HepG2 (cell line): Measurements from ENCODE around the gene THOC5. TPM values are rescaled to one million over a fixed set of nuclear protein-coding genes. Genes with fewer than 3 reads are reported as not detected.

ENCODE experiments used
- ATAC-seq: fragments of 200-7000 bp; cut with Tn5 transposase; 3 replicates; pipeline ENCODE4 v1.9.1; 2020; ENCODE audit warnings: mild to moderate bottlenecking, moderate library complexity
- BruUV-seq: library from RNA; stranded (reverse); fragments of 400-500 nt; replicated peaks from 2 replicates; lab custom pipeline; 2021; lab: Mats Ljungman, UMichigan
- CTCF ChIA-PET: fragments of 300-600 bp; formaldehyde crosslinking; extraction: SDS; loops from one replicate; lab custom pipeline; 2021; ENCODE audit warnings: low total read pairs, inconsistent platforms, low intra/inter-chr PET ratio; lab: Yijun Ruan, JAX
- POLR2A ChIA-PET: fragments of 350-600 bp; sonication (Branson Sonifier 250); formaldehyde crosslinking; loops from one replicate; lab custom pipeline; 2020; ENCODE audit warnings: antibody characterized with exemption, inconsistent platforms; lab: Yijun Ruan, JAX
- DNase-seq: peaks from one replicate; pipeline ENCODE4 v3.0.0-alpha.2; 2015; ENCODE audit warnings: low spot score
- FAIRE-seq: peaks from 3 replicates; lab custom pipeline; 2011; peaks lifted over from hg19 to GRCh38; lab: Jason Lieb, UNC
- H2AFZ ChIP-seq: one replicate; pipeline ENCODE4 v1.6.1; 2011; ENCODE audit warnings: low read length, inconsistent platforms
- H3K27ac ChIP-seq: fragments of 300-600 bp; 3 replicates; pipeline ENCODE4 v1.8.0; 2011; ENCODE audit warnings: mixed run types, mild to moderate bottlenecking, mixed read lengths, low read length, inconsistent platforms; ENCODE audit not compliant: insufficient read depth; ENCODE audit errors: extremely low read length
- H3K27me3 ChIP-seq, 2 experiments: fragments of 200-600 bp in 1 of 2; 2 replicates in 1 of 2; 3 replicates in 1 of 2; pipeline versions ENCODE4 v1.6.0 to v1.8.0; 2011; ENCODE audit warnings: low read length in 2 of 2, mild to moderate bottlenecking in 2 of 2, moderate library complexity in 2 of 2, inconsistent platforms in 1 of 2; ENCODE audit not compliant: insufficient read depth in 2 of 2, control insufficient read depth in 1 of 2
- H3K36me3 ChIP-seq, 2 experiments: fragments of 200-600 bp in 1 of 2; replicated peaks in 1 of 2; 2 replicates in 1 of 2; 3 replicates in 1 of 2; pipeline versions ENCODE4 v1.5.1 to v1.8.0; 2011; ENCODE audit warnings: low read length in 2 of 2, inconsistent platforms in 1 of 2; ENCODE audit not compliant: insufficient read depth in 2 of 2, control insufficient read depth in 1 of 2
- H3K4me1 ChIP-seq: 2 replicates; pipeline ENCODE4 v1.5.1; 2012; ENCODE audit warnings: low read length, inconsistent platforms; ENCODE audit not compliant: insufficient read depth
- H3K4me2 ChIP-seq: 2 replicates; pipeline ENCODE4 v1.6.0; 2011; ENCODE audit warnings: low read depth, low read length, inconsistent platforms
- H3K4me3 ChIP-seq, 3 experiments: fragments of 200-600 bp in 1 of 3; sonication (generic), shearing (Covaris generic) in 1 of 3; replicated peaks in 1 of 3; 2 replicates each; pipeline ENCODE4 v1.5.1; 2011 to 2016; ENCODE audit warnings: low read length in 3 of 3, inconsistent platforms in 2 of 3, low read depth in 2 of 3, mild to moderate bottlenecking in 2 of 3, control low read depth in 1 of 3, mixed read lengths in 1 of 3; ENCODE audit not compliant: insufficient read depth in 1 of 3
- H3K79me2 ChIP-seq: one replicate; pipeline ENCODE4 v1.6.1; 2011; ENCODE audit warnings: low read length, inconsistent platforms; ENCODE audit not compliant: insufficient read depth
- H3K9ac ChIP-seq: 2 replicates; pipeline ENCODE4 v1.6.0; 2011; ENCODE audit warnings: mild to moderate bottlenecking, low read depth, low read length, inconsistent platforms; ENCODE audit not compliant: insufficient read depth
- H3K9me3 ChIP-seq: 2 replicates; pipeline ENCODE4 v1.5.1; 2012; ENCODE audit warnings: mild to moderate bottlenecking, low read length
- H4K20me1 ChIP-seq: 2 replicates; pipeline ENCODE4 v1.6.0; 2011; ENCODE audit warnings: inconsistent platforms, mild to moderate bottlenecking, low read length, moderate library complexity; ENCODE audit not compliant: insufficient read depth
- ARID2 ChIP-seq: sonication (generic); formaldehyde crosslinking; IDR thresholded peaks from 2 replicates; pipeline ENCODE4 v1.8.1; 2022; ENCODE audit warnings: mild to moderate bottlenecking, missing genetic modification reagents, borderline replicate concordance
- CHD4 ChIP-seq: fragments of 200-600 bp; sonication (generic); IDR thresholded peaks from 2 replicates; pipeline ENCODE4 v1.7.0; 2017; ENCODE audit warnings: mild to moderate bottlenecking, low read length, borderline replicate concordance
- MAFF ChIP-seq: IDR thresholded peaks from 2 replicates; pipeline ENCODE4 v1.6.1; 2011; ENCODE audit warnings: low read depth, low read length, improper control_type of control experiment
- MED8 ChIP-seq: sonication (generic); formaldehyde crosslinking; IDR thresholded peaks from 2 replicates; pipeline ENCODE4 v1.8.1; 2023; ENCODE audit warnings: mild to moderate bottlenecking, missing genetic modification reagents; ENCODE audit not compliant: insufficient replicate concordance
- MEF2D ChIP-seq: sonication (generic); formaldehyde crosslinking; IDR thresholded peaks from 2 replicates; pipeline ENCODE4 v1.5.1; 2020; ENCODE audit warnings: mild to moderate bottlenecking, missing genetic modification reagents
- NCOA5 ChIP-seq: sonication (generic); formaldehyde crosslinking; IDR thresholded peaks from 2 replicates; pipeline ENCODE4 v1.4.0; 2020; ENCODE audit warnings: missing genetic modification reagents
- PLRG1 ChIP-seq: fragments of 450-650 bp; conservative IDR thresholded peaks from 2 replicates; pipeline ENCODE4 v1.6.1; 2016
- POLR2AphosphoS5 ChIP-seq: IDR thresholded peaks from 2 replicates; pipeline ENCODE4 v1.6.1; 2012; ENCODE audit warnings: low read depth, low read length
- ZNF292 ChIP-seq: sonication (generic); formaldehyde crosslinking; IDR thresholded peaks from 2 replicates; pipeline ENCODE4 v1.8.1; 2022; ENCODE audit warnings: mild to moderate bottlenecking, low read depth, missing genetic modification reagents, borderline replicate concordance
- ZNF468 ChIP-seq: sonication (generic); formaldehyde crosslinking; IDR thresholded peaks from 2 replicates; pipeline ENCODE4 v1.8.0; 2022; ENCODE audit warnings: mild to moderate bottlenecking, moderate library complexity, missing genetic modification reagents
- ZNF749 ChIP-seq: sonication (generic); formaldehyde crosslinking; IDR thresholded peaks from 2 replicates; pipeline ENCODE4 v1.8.0; 2022; ENCODE audit warnings: mild to moderate bottlenecking, missing genetic modification reagents, moderate library complexity, borderline replicate concordance
- WGBS: methylation state at CpG from one replicate; pipeline ENCODE4 v1.1.6; 2017; ENCODE audit warnings: low lambda C conversion rate; 5-methylcytosine and 5-hydroxymethylcytosine counted together
- in situ Hi-C: cut with HindIII; loops from 2 replicates; pipeline ENCODE4 v1.10.0; 2017; ENCODE audit warnings: low pct_unique_long_range_greater_than_20kb; ENCODE audit not compliant: extremely low pct_ligation_motif_present
- intact Hi-C: fragments of 100-400 bp; cut with micrococcal nuclease; formaldehyde crosslinking; loops from one replicate; pipeline ENCODE4 v1.10.0; 2022; ENCODE audit not compliant: unreplicated experiment
- polyA plus RNA-seq, 8 experiments: library from polyadenylated mRNA; depleted of rRNA in 3 of 8; stranded (reverse) in 7 of 8; unstranded in 1 of 8; fragments of >200 nt; fragmentation: Illumina TruSeq in 4 of 8; extraction: Trizol in 4 of 8; gene quantifications; 2 replicates each; pipeline versions ENCODE4 v1.2.1 to v1.2.3, GENCODE V29; 2011 to 2016; ENCODE audit warnings: low read depth in 4 of 8, missing spikeins in 1 of 8, mixed read lengths in 1 of 8; ENCODE audit not compliant: insufficient read depth in 1 of 8
- total RNA-seq, 5 experiments: library from RNA; depleted of rRNA; stranded (reverse); fragments of >200 nt; fragmentation: Illumina TruSeq; extraction: Trizol; gene quantifications; 2 replicates each; pipeline ENCODE4 v1.2.3, GENCODE V29; 2016; ENCODE audit warnings: low read depth in 1 of 5
- TF ChIP-seq, protein P1 (sequence below): sonication (generic); formaldehyde crosslinking; IDR thresholded peaks from 2 replicates; pipeline ENCODE4 v1.4.0; 2020; ENCODE audit warnings: mild to moderate bottlenecking, missing genetic modification reagents, borderline replicate concordance

THOC5 gene
- total and polyA plus RNA-seq, 2 of the 13 experiments (the other 11 are each of a cell fraction or from before 2014, with no cell fraction given) = 45.8 to 46.7 TPM

- Histone ChIP-seq H3K27me3 (peaks cover 3 to 25% of the 10 kb centered on the region in 2 experiments; a peak in 4 of 5 replicates), H2AFZ (no peak overlapping the region), H3K36me3 (no peaks in the 10 kb centered on the region), H3K9me3 (no peaks in the 10 kb centered on the region), H3K4me3 (no peak overlapping the region), H3K4me1 (peaks cover 13% of the 10 kb centered on the region; the same call in 1 of the 2 replicates), H3K4me2 (no peak overlapping the region), H3K9ac (no peak overlapping the region), H3K79me2 (no peaks in the 10 kb centered on the region)
- no TSS peak for BruUV-seq
- ChIA-PET POLR2A (no interaction called here), CTCF (no interaction called here)
- 40% methylated on average over 9 of the region's 11 CpGs for WGBS
- DNase-seq (no peak), FAIRE-seq (no peak)
- in situ Hi-C loops = no loop called here
- intact Hi-C loops = loop anchor here (1.0 kb wide), 1 partner anchor 27 kb away; no protein-coding TSS in a partner anchor
- TF ChIP-seq ZNF749 (no peak), ZNF468 (CRISPR knock-in tag) (no peak), CHD4 (no peak), ZNF292 (CRISPR knock-in tag) (no peak), NCOA5 (no peak), MEF2D (CRISPR knock-in tag) (no peak)
- TF ChIP-seq, all 625 proteins: peak for 0
- ATAC-seq = no peak
- Histone ChIP-seq H4K20me1 (peaks cover 7% of the 10 kb centered on the region; the same call in 1 of the 2 replicates), H3K27ac (no peak overlapping the region)
Measured at GRCh38 chr22:29482253-29482652, 71.3 kb downstream of the THOC5 start.

GRCh38 chr22:29481265-29482000 is 72.1 kb downstream of the THOC5 start:
- FAIRE-seq = no peak
- in situ Hi-C loops = no loop called here
- H3K4me2 ChIP-seq = no peak overlapping the region
- TF ChIP-seq POLR2AphosphoS5 = no peak
- TF ChIP-seq MED8 (CRISPR knock-in tag) = no peak
- TF ChIP-seq ARID2 = no peak
- no peak for TF ChIP-seq PLRG1
- TF ChIP-seq, protein P1, sequence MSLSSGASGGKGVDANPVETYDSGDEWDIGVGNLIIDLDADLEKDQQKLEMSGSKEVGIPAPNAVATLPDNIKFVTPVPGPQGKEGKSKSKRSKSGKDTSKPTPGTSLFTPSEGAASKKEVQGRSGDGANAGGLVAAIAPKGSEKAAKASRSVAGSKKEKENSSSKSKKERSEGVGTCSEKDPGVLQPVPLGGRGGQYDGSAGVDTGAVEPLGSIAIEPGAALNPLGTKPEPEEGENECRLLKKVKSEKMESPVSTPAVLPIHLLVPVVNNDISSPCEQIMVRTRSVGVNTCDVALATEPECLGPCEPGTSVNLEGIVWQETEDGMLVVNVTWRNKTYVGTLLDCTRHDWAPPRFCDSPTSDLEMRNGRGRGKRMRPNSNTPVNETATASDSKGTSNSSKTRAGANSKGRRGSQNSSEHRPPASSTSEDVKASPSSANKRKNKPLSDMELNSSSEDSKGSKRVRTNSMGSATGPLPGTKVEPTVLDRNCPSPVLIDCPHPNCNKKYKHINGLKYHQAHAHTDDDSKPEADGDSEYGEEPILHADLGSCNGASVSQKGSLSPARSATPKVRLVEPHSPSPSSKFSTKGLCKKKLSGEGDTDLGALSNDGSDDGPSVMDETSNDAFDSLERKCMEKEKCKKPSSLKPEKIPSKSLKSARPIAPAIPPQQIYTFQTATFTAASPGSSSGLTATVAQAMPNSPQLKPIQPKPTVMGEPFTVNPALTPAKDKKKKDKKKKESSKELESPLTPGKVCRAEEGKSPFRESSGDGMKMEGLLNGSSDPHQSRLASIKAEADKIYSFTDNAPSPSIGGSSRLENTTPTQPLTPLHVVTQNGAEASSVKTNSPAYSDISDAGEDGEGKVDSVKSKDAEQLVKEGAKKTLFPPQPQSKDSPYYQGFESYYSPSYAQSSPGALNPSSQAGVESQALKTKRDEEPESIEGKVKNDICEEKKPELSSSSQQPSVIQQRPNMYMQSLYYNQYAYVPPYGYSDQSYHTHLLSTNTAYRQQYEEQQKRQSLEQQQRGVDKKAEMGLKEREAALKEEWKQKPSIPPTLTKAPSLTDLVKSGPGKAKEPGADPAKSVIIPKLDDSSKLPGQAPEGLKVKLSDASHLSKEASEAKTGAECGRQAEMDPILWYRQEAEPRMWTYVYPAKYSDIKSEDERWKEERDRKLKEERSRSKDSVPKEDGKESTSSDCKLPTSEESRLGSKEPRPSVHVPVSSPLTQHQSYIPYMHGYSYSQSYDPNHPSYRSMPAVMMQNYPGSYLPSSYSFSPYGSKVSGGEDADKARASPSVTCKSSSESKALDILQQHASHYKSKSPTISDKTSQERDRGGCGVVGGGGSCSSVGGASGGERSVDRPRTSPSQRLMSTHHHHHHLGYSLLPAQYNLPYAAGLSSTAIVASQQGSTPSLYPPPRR (CRISPR knock-in tag) = no peak
- 0 out of 2 replicates have a peak, but pooled peaks have one; percentile 13 for TF ChIP-seq MAFF

More at GRCh38 chr22:29481265-29482000, 72.1 kb downstream of the THOC5 start:
- intact Hi-C loops = no loop called here
- CTCF ChIA-PET = no interaction called here
- Histone ChIP-seq H3K27me3 (peaks cover 9 to 33% of the 10 kb centered on the region in 2 experiments; a peak in 4 of 5 replicates), H3K36me3 (no peaks in the 10 kb centered on the region), H3K79me2 (no peaks in the 10 kb centered on the region), H3K9me3 (no peaks in the 10 kb centered on the region), H3K4me1 (peaks cover 13% of the 10 kb centered on the region; the same call in 1 of the 2 replicates), H3K4me3 (no peak overlapping the region), H3K27ac (no peak overlapping the region), H2AFZ (no peak overlapping the region), H3K9ac (no peak overlapping the region), H4K20me1 (peaks cover 7% of the 10 kb centered on the region; the same call in 1 of the 2 replicates)
- no peak for ATAC-seq
- DNase-seq = no peak
- no TSS peak for BruUV-seq
- WGBS = 42% methylated on average over 15 of the region's 15 CpGs
- POLR2A ChIA-PET = no interaction called here
